Karpas-422 (cell line): ENCODE measurements around the gene GASK1B. TPM values are rescaled to one million over a fixed set of nuclear protein-coding genes. Genes with fewer than 3 reads are reported as not detected.

Source experiments
- DNase-seq: peaks from one replicate; pipeline ENCODE4 v3.0.0-alpha.2; 2015
- H2AFZ ChIP-seq: fragments of 200-600 bp; sonication (generic); 2 replicates; pipeline ENCODE4 v1.6.1; 2014; ENCODE audit warnings: antibody characterized with exemption, low read length, mixed read lengths
- H3K27ac ChIP-seq: fragments of 200-600 bp; sonication (generic); 2 replicates; pipeline ENCODE4 v1.5.1; 2014; ENCODE audit warnings: mild to moderate bottlenecking, low read length, moderate library complexity
- H3K27me3 ChIP-seq: fragments of 200-600 bp; sonication (generic); 2 replicates; pipeline ENCODE4 v1.6.1; 2014; ENCODE audit warnings: low read length, mixed read lengths
- H3K36me3 ChIP-seq: fragments of 200-600 bp; sonication (generic); 2 replicates; pipeline ENCODE4 v1.6.1; 2014; ENCODE audit warnings: low read length, mixed read lengths; ENCODE audit not compliant: insufficient read depth
- H3K4me1 ChIP-seq: fragments of 200-600 bp; sonication (generic); 2 replicates; pipeline ENCODE4 v1.6.1; 2014; ENCODE audit warnings: mild to moderate bottlenecking, low read length, mixed read lengths
- H3K4me2 ChIP-seq: fragments of 200-600 bp; sonication (generic); 2 replicates; pipeline ENCODE4 v1.6.1; 2014; ENCODE audit warnings: low read length, low read depth, mild to moderate bottlenecking; ENCODE audit not compliant: poor library complexity, severe bottlenecking
- H3K4me3 ChIP-seq: fragments of 200-600 bp; sonication (generic); 2 replicates; pipeline ENCODE4 v1.5.1; 2014; ENCODE audit warnings: mild to moderate bottlenecking, antibody characterized with exemption, low read length, mixed read lengths
- H3K79me2 ChIP-seq: fragments of 200-600 bp; sonication (generic); 2 replicates; pipeline ENCODE4 v1.6.1; 2014; ENCODE audit warnings: mild to moderate bottlenecking, low read length, mixed read lengths
- H3K9ac ChIP-seq: fragments of 200-600 bp; sonication (generic); 2 replicates; pipeline ENCODE4 v1.6.0; 2014; ENCODE audit warnings: low read length
- H3K9me2 ChIP-seq: fragments of 200-600 bp; sonication (generic), shearing (Covaris generic); replicated peaks from 2 replicates; pipeline ENCODE4 v1.6.0; 2014; ENCODE audit warnings: mild to moderate bottlenecking, low read length, moderate library complexity; ENCODE audit not compliant: insufficient read depth
- H3K9me3 ChIP-seq: fragments of 300-700, 200-600 bp; sonication (generic); 2 replicates; pipeline ENCODE4 v1.6.1; 2014; ENCODE audit warnings: low read length, mixed read lengths
- H4K20me1 ChIP-seq: fragments of 200-600 bp; sonication (generic); 2 replicates; pipeline ENCODE4 v1.6.1; 2014; ENCODE audit warnings: mild to moderate bottlenecking, antibody characterized with exemption, low read length, low read depth; ENCODE audit not compliant: insufficient read depth
- total RNA-seq: library from RNA; depleted of rRNA; stranded (reverse); fragments of >200 nt; shearing (Covaris generic); gene quantifications from 2 replicates; pipeline ENCODE4 v1.2.3, GENCODE V29; 2014; ENCODE audit warnings: low replicate concordance

The GASK1B gene
- total RNA-seq, 1 experiment from 2014 or later, result not detected

- Histone ChIP-seq H3K9me3 (no peaks in the 10 kb centered on the region), H3K36me3 (no peaks in the 10 kb centered on the region), H3K79me2 (no peaks in the 10 kb centered on the region), H3K27me3 (no peaks in the 10 kb centered on the region), H4K20me1 (no peaks in the 10 kb centered on the region), H3K9me2 (no peaks in the 10 kb centered on the region), H3K4me1 (no peaks in the 10 kb centered on the region), H3K27ac (no peak overlapping the region), H3K9ac (no peak overlapping the region), H3K4me2 (no peak overlapping the region), H3K4me3 (no peak overlapping the region), H2AFZ (no peak overlapping the region)
- DNase-seq, result no peak
These were observed 22.5 kb upstream of the GASK1B start for GRCh38 chr4:158195297-158195696.

- no peaks in the 10 kb centered on the region for H3K27me3 ChIP-seq
- peak; percentile 75 for DNase-seq
- no peak overlapping the region for H3K4me3 ChIP-seq
- H3K9ac ChIP-seq, result no peak overlapping the region
- no peak overlapping the region for H3K27ac ChIP-seq
- H3K4me2 ChIP-seq, result no peak overlapping the region
- H3K9me2 ChIP-seq, result no peaks in the 10 kb centered on the region
- no peaks in the 10 kb centered on the region for H4K20me1 ChIP-seq
- no peaks in the 10 kb centered on the region for H3K79me2 ChIP-seq
- no peaks in the 10 kb centered on the region for H3K9me3 ChIP-seq
- H3K4me1 ChIP-seq, result peaks cover 4% of the 10 kb centered on the region; the same call in 1 of the 2 replicates
- H3K36me3 ChIP-seq, result no peaks in the 10 kb centered on the region
- H2AFZ ChIP-seq, result no peak overlapping the region
These were observed 20.4 kb upstream of the GASK1B start for GRCh38 chr4:158193171-158193749.

- Histone ChIP-seq H3K9ac (no peak overlapping the region), H3K27ac (no peak overlapping the region), H4K20me1 (no peaks in the 10 kb centered on the region), H3K36me3 (no peaks in the 10 kb centered on the region), H3K9me3 (no peaks in the 10 kb centered on the region), H3K79me2 (no peaks in the 10 kb centered on the region), H3K27me3 (no peaks in the 10 kb centered on the region), H3K9me2 (no peaks in the 10 kb centered on the region), H3K4me1 (peaks cover 4% of the 10 kb centered on the region; the same call in 1 of the 2 replicates), H3K4me2 (no peak overlapping the region), H2AFZ (no peak overlapping the region), H3K4me3 (no peak overlapping the region)
- no peak for DNase-seq
These were observed 19.8 kb upstream of the GASK1B start for GRCh38 chr4:158192439-158193158.

- no peak overlapping the region for H2AFZ ChIP-seq
- H3K9me2 ChIP-seq, result no peaks in the 10 kb centered on the region
- H3K79me2 ChIP-seq, result no peaks in the 10 kb centered on the region
- no peak overlapping the region for H3K4me3 ChIP-seq
- H3K4me2 ChIP-seq, result no peak overlapping the region
- H3K27ac ChIP-seq, result no peak overlapping the region
- H3K9me3 ChIP-seq, result no peaks in the 10 kb centered on the region
- no peaks in the 10 kb centered on the region for H4K20me1 ChIP-seq
- H3K4me1 ChIP-seq, result peaks cover 4% of the 10 kb centered on the region; the same call in 1 of the 2 replicates
- no peak for DNase-seq
- H3K9ac ChIP-seq, result no peak overlapping the region
- no peaks in the 10 kb centered on the region for H3K36me3 ChIP-seq
- no peaks in the 10 kb centered on the region for H3K27me3 ChIP-seq
These were observed 17.9 kb upstream of the GASK1B start for GRCh38 chr4:158190718-158191117.

GRCh38 chr4:158189422-158189821 is 16.6 kb upstream of the GASK1B start:
- H4K20me1 ChIP-seq, result no peaks in the 10 kb centered on the region
- H3K9ac ChIP-seq, result no peak overlapping the region
- H3K9me3 ChIP-seq, result no peaks in the 10 kb centered on the region
- DNase-seq, result peak; percentile 53
- no peaks in the 10 kb centered on the region for H3K27me3 ChIP-seq
- H3K79me2 ChIP-seq, result no peaks in the 10 kb centered on the region
- H3K9me2 ChIP-seq, result no peaks in the 10 kb centered on the region
- H3K36me3 ChIP-seq, result no peaks in the 10 kb centered on the region
- no peak overlapping the region for H3K4me3 ChIP-seq
- peak overlapping the region; percentile 28 for H3K4me2 ChIP-seq
- H3K27ac ChIP-seq, result no peak overlapping the region
- H2AFZ ChIP-seq, result peak overlapping the region; percentile 79
- H3K4me1 ChIP-seq, result peaks cover 4% of the 10 kb centered on the region; the same call in 1 of the 2 replicates

- H3K79me2 ChIP-seq, result no peaks in the 10 kb centered on the region
- H3K4me3 ChIP-seq, result no peak overlapping the region
- no peaks in the 10 kb centered on the region for H3K9me2 ChIP-seq
- no peak for DNase-seq
- H3K27me3 ChIP-seq, result no peaks in the 10 kb centered on the region
- H2AFZ ChIP-seq, result no peak overlapping the region
- no peaks in the 10 kb centered on the region for H4K20me1 ChIP-seq
- H3K4me1 ChIP-seq, result peaks cover 4% of the 10 kb centered on the region; the same call in 1 of the 2 replicates
- no peaks in the 10 kb centered on the region for H3K9me3 ChIP-seq
- no peaks in the 10 kb centered on the region for H3K36me3 ChIP-seq
- no peak overlapping the region for H3K9ac ChIP-seq
- H3K4me2 ChIP-seq, result no peak overlapping the region
- H3K27ac ChIP-seq, result no peak overlapping the region
These were observed 14.0 kb upstream of the GASK1B start for GRCh38 chr4:158186815-158187214.

GRCh38 chr4:158182736-158183135 is 9.9 kb upstream of the GASK1B start:
- Histone ChIP-seq H2AFZ (no peak overlapping the region), H3K4me1 (no peaks in the 10 kb centered on the region)

GRCh38 chr4:158181906-158182305 is 9.1 kb upstream of the GASK1B start:
- H3K36me3 ChIP-seq, result no peaks in the 10 kb centered on the region
- H3K27ac ChIP-seq, result no peak overlapping the region
- no peak overlapping the region for H3K9ac ChIP-seq
- no peaks in the 10 kb centered on the region for H3K9me2 ChIP-seq
- no peak for DNase-seq
- H3K27me3 ChIP-seq, result no peaks in the 10 kb centered on the region
- no peak overlapping the region for H3K4me3 ChIP-seq
- no peaks in the 10 kb centered on the region for H3K9me3 ChIP-seq
- no peak overlapping the region for H2AFZ ChIP-seq
- H3K79me2 ChIP-seq, result no peaks in the 10 kb centered on the region
- no peaks in the 10 kb centered on the region for H3K4me1 ChIP-seq
- no peak overlapping the region for H3K4me2 ChIP-seq
- H4K20me1 ChIP-seq, result no peaks in the 10 kb centered on the region

More at GRCh38 chr4:158182736-158183135, 9.9 kb upstream of the GASK1B start:
- H3K79me2 ChIP-seq, result no peaks in the 10 kb centered on the region
- no peak overlapping the region for H3K27ac ChIP-seq
- DNase-seq, result no peak
- H3K9me2 ChIP-seq, result no peaks in the 10 kb centered on the region
- no peaks in the 10 kb centered on the region for H3K9me3 ChIP-seq
- no peak overlapping the region for H3K4me2 ChIP-seq
- no peaks in the 10 kb centered on the region for H3K36me3 ChIP-seq
- H4K20me1 ChIP-seq, result no peaks in the 10 kb centered on the region
- no peak overlapping the region for H3K9ac ChIP-seq
- no peaks in the 10 kb centered on the region for H3K27me3 ChIP-seq
- H3K4me3 ChIP-seq, result no peak overlapping the region
